ENCODE data around the gene PACC1. TPM values are rescaled to one million over a fixed set of nuclear protein-coding genes. Genes with fewer than 3 reads are reported as not detected.
"Not testable (repeated sequence)": the region's sequence is repeated elsewhere in the genome, so short reads cannot be mapped to it uniquely, and the experiment has no call there.

PACC1 gene
- total RNA-seq, 2 experiments from 2014 or later = 10.1 to 14.3 TPM

- no peak for ATAC-seq (ENCODE audit: low read depth)
- H3K27me3 Mint-ChIP-seq = no peaks in the 10 kb centered on the region
- H3K4me3 Mint-ChIP-seq = no peak overlapping the region
- no peak for DNase-seq
- H3K36me3 Mint-ChIP-seq = peaks cover 22% of the 10 kb centered on the region
- POLR2A ChIA-PET = no interaction called here
- H3K27ac Mint-ChIP-seq = no peak overlapping the region
- peaks cover 10% of the 10 kb centered on the region for H3K4me1 Mint-ChIP-seq
- no peaks in the 10 kb centered on the region for H3K9me3 Mint-ChIP-seq
Measured at GRCh38 chr1:212326541-212326940, 88.1 kb downstream of the PACC1 start.

GRCh38 chr1:212323066-212323465 lies 91.6 kb downstream of the PACC1 start:
- H3K4me3 Mint-ChIP-seq = no peak overlapping the region
- H3K4me1 Mint-ChIP-seq = peaks cover 9% of the 10 kb centered on the region
- peaks cover 18% of the 10 kb centered on the region for H3K36me3 Mint-ChIP-seq
- DNase-seq (no peak), ATAC-seq (ENCODE audit: low read depth) (no peak)
- H3K27ac Mint-ChIP-seq = no peak overlapping the region
- H3K9me3 Mint-ChIP-seq = no peaks in the 10 kb centered on the region
- POLR2A ChIA-PET = no interaction called here
- H3K27me3 Mint-ChIP-seq = no peaks in the 10 kb centered on the region

- Mint-ChIP-seq H3K4me1 (peaks cover 12% of the 10 kb centered on the region), H3K36me3 (peaks cover 17% of the 10 kb centered on the region)
- POLR2A ChIA-PET; ATAC-seq (ENCODE audit: low read depth); H3K27me3 Mint-ChIP-seq; H3K4me3 Mint-ChIP-seq; H3K9me3 Mint-ChIP-seq; DNase-seq; H3K27ac Mint-ChIP-seq: not testable (repeated sequence)
Measured at GRCh38 chr1:212321031-212321430, 93.7 kb downstream of the PACC1 start.

- H3K27me3 Mint-ChIP-seq = no peaks in the 10 kb centered on the region
- POLR2A ChIA-PET = no interaction called here
Measured at GRCh38 chr1:212317916-212318315, 96.8 kb downstream of the PACC1 start.

GRCh38 chr1:212315907-212316306 lies 98.8 kb downstream of the PACC1 start:
- no peaks in the 10 kb centered on the region for H3K27me3 Mint-ChIP-seq
- ATAC-seq (ENCODE audit: low read depth) (no peak), DNase-seq (no peak)
- H3K27ac Mint-ChIP-seq = no peak overlapping the region
- peaks cover 17% of the 10 kb centered on the region for H3K36me3 Mint-ChIP-seq
- peaks cover 8% of the 10 kb centered on the region for H3K4me1 Mint-ChIP-seq
- H3K4me3 Mint-ChIP-seq = no peak overlapping the region
- POLR2A ChIA-PET = no interaction called here
- H3K9me3 Mint-ChIP-seq = no peaks in the 10 kb centered on the region

More at GRCh38 chr1:212317916-212318315, 96.8 kb downstream of the PACC1 start:
- H3K9me3 Mint-ChIP-seq = no peaks in the 10 kb centered on the region
- no peak for DNase-seq
- no peak overlapping the region for H3K4me3 Mint-ChIP-seq
- peaks cover 12% of the 10 kb centered on the region for H3K36me3 Mint-ChIP-seq
- no peak for ATAC-seq (ENCODE audit: low read depth)
- peaks cover 10% of the 10 kb centered on the region for H3K4me1 Mint-ChIP-seq
- no peak overlapping the region for H3K27ac Mint-ChIP-seq

GRCh38 chr1:212315184-212315583 lies 99.5 kb downstream of the PACC1 start:
- H3K4me3 Mint-ChIP-seq = no peak overlapping the region
- H3K9me3 Mint-ChIP-seq = no peaks in the 10 kb centered on the region
- H3K4me1 Mint-ChIP-seq = peaks cover 8% of the 10 kb centered on the region
- no peak for ATAC-seq (ENCODE audit: low read depth)
- DNase-seq = no peak
- POLR2A ChIA-PET = no interaction called here
- H3K36me3 Mint-ChIP-seq = peaks cover 23% of the 10 kb centered on the region
- no peak overlapping the region for H3K27ac Mint-ChIP-seq
- no peaks in the 10 kb centered on the region for H3K27me3 Mint-ChIP-seq

Other genes starting within 250 kb of the PACC1 start
- gene PPP2R5A, start 129.5 kb downstream of the PACC1 start, total RNA-seq = 10 to 100 TPM; 58.8 to 60.0 TPM
- 10 to 100 TPM; 30.0 to 31.1 TPM for gene NENF, start 18.0 kb upstream of the PACC1 start, total RNA-seq
- gene ATF3, start 193.9 kb upstream of the PACC1 start, total RNA-seq = 10 to 100 TPM; 13.1 to 13.8 TPM